Endothelial cell (in vitro differentiated cells): Measurements from ENCODE around the gene FNIP2. TPM values are rescaled to one million over a fixed set of nuclear protein-coding genes. Genes with fewer than 3 reads are reported as not detected.

ENCODE experiments used
- DNase-seq: peaks from one replicate; pipeline ENCODE4 v3.0.0; 2021; ENCODE audit warnings: low spot score
- H3K27ac Mint-ChIP-seq: one replicate; pipeline ENCODE4 v1.8.0; 2021; ENCODE audit warnings: mixed read lengths, inconsistent platforms; ENCODE audit not compliant: unreplicated experiment
- H3K27me3 Mint-ChIP-seq: one replicate; pipeline ENCODE4 v1.8.0; 2021; ENCODE audit warnings: mild to moderate bottlenecking, moderate library complexity, mixed read lengths, inconsistent platforms; ENCODE audit not compliant: unreplicated experiment
- H3K36me3 Mint-ChIP-seq: one replicate; pipeline ENCODE4 v1.8.0; 2021; ENCODE audit warnings: mild to moderate bottlenecking, low read depth, mixed read lengths, inconsistent platforms; ENCODE audit not compliant: unreplicated experiment
- H3K4me1 Mint-ChIP-seq: one replicate; pipeline ENCODE4 v1.8.0; 2021; ENCODE audit warnings: mild to moderate bottlenecking, mixed read lengths, inconsistent platforms; ENCODE audit not compliant: unreplicated experiment
- H3K4me3 Mint-ChIP-seq: one replicate; pipeline ENCODE4 v1.8.0; 2021; ENCODE audit warnings: mild to moderate bottlenecking, mixed read lengths, inconsistent platforms; ENCODE audit not compliant: unreplicated experiment
- H3K9me3 Mint-ChIP-seq: one replicate; pipeline ENCODE4 v1.8.0; 2021; ENCODE audit warnings: mixed read lengths, inconsistent platforms; ENCODE audit not compliant: unreplicated experiment
- total RNA-seq: library from RNA; stranded (reverse); fragmentation: NEBNext Ultra II Directional; extraction: Animal tissue kit (Norgen Biotek cat#: 25700); gene quantifications from one replicate; pipeline ENCODE4 v1.2.1, GENCODE V29; 2021; ENCODE audit not compliant: unreplicated experiment
- TF ChIP-seq, protein P1 (sequence below): fragments of 200-600 bp; sonication (generic); IDR thresholded peaks from one replicate; pipeline ENCODE4 v1.5.0; 2021; ENCODE audit warnings: antibody characterized with exemption; ENCODE audit not compliant: unreplicated experiment

Gene FNIP2
- total RNA-seq, 1 donor from 2014 or later: 34.3 TPM

DNA sequence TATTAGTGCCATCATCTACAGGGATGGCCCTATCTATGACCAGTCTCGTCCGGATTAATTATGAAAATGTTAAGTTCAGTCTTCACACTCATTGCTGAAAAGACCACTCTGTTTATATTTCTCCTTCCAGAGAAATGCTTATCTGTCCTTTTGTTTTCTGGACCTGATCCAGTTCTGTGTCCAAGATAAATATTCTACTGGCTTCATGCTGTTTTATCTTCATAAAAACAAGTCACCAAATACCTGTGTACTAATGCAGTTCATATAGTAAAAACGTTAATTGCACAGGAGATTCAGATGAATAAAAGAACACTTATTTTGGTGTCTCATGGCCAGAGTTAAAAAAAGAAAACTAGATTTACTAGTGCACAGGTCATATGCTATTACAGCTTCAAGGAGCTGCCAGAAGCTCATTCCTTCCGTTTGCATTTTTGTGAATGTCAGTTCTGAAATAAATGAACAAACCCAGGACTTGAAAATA, 17.3 kb downstream of the FNIP2 start:
- DNase-seq: no peak
- Mint-ChIP-seq H3K27ac (no peak overlapping the region), H3K4me3 (no peak overlapping the region), H3K4me1 (peaks cover 53% of the 10 kb centered on the region), H3K27me3 (peaks cover 1% of the 10 kb centered on the region), H3K9me3 (no peaks in the 10 kb centered on the region), H3K36me3 (no peaks in the 10 kb centered on the region)
- TF ChIP-seq, protein P1, sequence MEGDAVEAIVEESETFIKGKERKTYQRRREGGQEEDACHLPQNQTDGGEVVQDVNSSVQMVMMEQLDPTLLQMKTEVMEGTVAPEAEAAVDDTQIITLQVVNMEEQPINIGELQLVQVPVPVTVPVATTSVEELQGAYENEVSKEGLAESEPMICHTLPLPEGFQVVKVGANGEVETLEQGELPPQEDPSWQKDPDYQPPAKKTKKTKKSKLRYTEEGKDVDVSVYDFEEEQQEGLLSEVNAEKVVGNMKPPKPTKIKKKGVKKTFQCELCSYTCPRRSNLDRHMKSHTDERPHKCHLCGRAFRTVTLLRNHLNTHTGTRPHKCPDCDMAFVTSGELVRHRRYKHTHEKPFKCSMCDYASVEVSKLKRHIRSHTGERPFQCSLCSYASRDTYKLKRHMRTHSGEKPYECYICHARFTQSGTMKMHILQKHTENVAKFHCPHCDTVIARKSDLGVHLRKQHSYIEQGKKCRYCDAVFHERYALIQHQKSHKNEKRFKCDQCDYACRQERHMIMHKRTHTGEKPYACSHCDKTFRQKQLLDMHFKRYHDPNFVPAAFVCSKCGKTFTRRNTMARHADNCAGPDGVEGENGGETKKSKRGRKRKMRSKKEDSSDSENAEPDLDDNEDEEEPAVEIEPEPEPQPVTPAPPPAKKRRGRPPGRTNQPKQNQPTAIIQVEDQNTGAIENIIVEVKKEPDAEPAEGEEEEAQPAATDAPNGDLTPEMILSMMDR: no peak

DNA sequence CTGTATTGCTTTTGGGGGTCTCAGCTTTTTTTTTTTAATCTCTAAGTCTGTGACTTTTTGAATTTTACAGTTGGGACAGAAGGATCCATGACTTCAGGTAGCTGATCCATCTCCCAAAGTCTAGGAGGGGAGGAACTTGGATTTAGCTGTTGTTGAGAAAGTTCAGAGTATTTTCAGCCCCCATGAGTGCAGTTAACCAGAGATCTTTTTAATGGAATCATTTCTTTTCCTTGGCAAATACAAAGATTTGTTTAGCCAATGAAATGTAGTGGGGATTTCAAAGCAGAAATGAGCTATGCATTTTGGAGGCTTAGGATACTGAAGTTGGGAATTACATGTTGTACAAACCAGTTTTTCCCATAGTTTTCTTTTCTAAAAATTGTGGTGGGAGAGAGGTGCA, 18.1 kb downstream of the FNIP2 start:
- Mint-ChIP-seq H3K27ac (no peak overlapping the region), H3K9me3 (no peaks in the 10 kb centered on the region), H3K27me3 (peaks cover 1% of the 10 kb centered on the region), H3K36me3 (no peaks in the 10 kb centered on the region), H3K4me1 (peaks cover 54% of the 10 kb centered on the region), H3K4me3 (no peak overlapping the region)
- DNase-seq: no peak
- TF ChIP-seq, protein P1: no peak

DNA sequence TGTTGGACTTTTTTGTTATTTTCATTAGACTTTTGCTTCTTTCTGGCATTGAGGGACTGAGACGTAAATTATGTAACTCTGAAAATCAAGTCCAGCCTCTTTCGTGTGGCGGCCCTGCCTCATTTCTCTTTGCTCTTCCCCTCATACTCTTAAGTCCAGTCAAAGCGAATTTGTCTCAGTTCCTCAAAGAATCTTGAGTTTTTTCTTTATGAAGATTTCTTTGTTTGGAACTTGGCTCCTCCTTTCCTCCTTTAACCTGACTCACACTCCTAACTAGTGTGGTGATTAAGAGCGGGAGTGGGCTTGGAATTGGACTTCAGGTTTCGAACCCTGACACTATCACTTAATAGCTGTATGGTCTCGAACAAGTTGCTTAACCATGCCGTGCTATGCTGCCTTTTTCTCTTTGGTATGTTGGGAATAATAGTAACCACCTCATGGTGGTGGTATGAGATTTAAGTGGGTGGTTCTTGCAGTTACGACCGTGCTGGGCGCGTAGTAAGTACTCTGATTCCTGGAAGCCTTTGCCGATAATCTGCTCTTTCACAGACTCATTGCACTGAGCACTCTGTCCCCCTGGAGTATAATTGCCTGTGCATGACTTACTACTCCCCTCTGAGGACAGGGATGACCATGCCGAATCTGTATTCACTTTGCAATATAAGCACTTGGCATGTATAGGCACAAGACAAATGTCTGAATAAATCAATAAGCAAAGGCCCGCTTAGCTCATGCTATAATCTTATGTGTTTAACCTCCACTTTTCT, 19.1 kb downstream of the FNIP2 start:
- TF ChIP-seq, protein P1: no peak
- Mint-ChIP-seq H3K4me1 (peaks cover 48% of the 10 kb centered on the region), H3K36me3 (no peaks in the 10 kb centered on the region), H3K9me3 (no peaks in the 10 kb centered on the region), H3K4me3 (no peak overlapping the region), H3K27me3 (peaks cover 3% of the 10 kb centered on the region), H3K27ac (no peak overlapping the region)
- DNase-seq: no peak

DNA sequence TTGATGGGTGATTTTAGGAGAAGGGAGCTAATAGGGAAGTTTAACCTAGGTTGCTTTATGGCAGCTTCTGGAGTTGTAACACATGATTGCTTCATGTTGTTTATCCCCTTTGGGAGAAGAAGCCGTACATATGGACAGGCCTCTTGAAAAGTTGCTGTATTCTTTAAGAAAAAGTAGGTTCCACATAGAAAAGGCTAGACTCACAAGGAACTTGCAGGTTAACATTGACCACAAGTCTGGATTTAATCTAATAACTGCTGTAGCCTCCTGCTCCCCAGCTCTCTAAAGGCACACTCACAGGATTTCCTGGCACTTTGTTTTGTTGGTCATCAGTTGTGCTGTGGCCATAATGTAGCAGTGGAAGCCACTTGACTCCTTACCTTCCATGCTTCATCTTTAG, 19.7 kb downstream of the FNIP2 start:
- no peaks in the 10 kb centered on the region for H3K36me3 Mint-ChIP-seq
- no peak for DNase-seq
- H3K27me3 Mint-ChIP-seq: peaks cover 3% of the 10 kb centered on the region
- no peak overlapping the region for H3K27ac Mint-ChIP-seq
- H3K4me1 Mint-ChIP-seq: peaks cover 43% of the 10 kb centered on the region
- TF ChIP-seq, protein P1: no peak
- H3K4me3 Mint-ChIP-seq: no peak overlapping the region
- H3K9me3 Mint-ChIP-seq: no peaks in the 10 kb centered on the region

DNA sequence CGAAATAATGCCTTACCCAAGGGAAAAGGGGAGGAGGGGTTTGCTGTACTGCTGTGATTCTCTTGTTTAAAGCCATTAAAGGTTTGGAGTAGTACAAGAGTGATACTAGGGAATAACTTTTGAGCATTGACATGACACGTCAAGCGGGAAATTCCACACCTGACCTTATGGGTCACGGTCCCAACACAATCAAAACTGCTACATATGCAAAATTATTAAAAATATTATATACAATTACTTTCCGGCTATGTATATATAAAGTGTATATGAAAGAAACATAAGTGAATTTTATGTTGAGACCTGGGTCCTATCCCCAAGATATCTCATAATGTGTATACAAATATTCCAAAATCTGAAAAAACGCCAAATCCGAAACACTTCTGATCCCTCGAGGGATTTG, 21.0 kb downstream of the FNIP2 start:
- Mint-ChIP-seq H3K9me3 (no peaks in the 10 kb centered on the region), H3K36me3 (no peaks in the 10 kb centered on the region), H3K27me3 (peaks cover 3% of the 10 kb centered on the region), H3K4me1 (peaks cover 36% of the 10 kb centered on the region), H3K27ac (no peak overlapping the region), H3K4me3 (no peak overlapping the region)
- DNase-seq: no peak
- TF ChIP-seq, protein P1: no peak
